CD4-positive, alpha-beta T cell treated with Interleukin-6 at 100 ng/mL for 8 hours (primary cell): Measurements from ENCODE around the gene KRTAP23-1.

ENCODE experiments used
- DNase-seq: peaks from one replicate; pipeline ENCODE4 v3.0.0-alpha.2; 2020; ENCODE audit warnings: mixed read lengths, low spot score

The KRTAP23-1 gene

DNA sequence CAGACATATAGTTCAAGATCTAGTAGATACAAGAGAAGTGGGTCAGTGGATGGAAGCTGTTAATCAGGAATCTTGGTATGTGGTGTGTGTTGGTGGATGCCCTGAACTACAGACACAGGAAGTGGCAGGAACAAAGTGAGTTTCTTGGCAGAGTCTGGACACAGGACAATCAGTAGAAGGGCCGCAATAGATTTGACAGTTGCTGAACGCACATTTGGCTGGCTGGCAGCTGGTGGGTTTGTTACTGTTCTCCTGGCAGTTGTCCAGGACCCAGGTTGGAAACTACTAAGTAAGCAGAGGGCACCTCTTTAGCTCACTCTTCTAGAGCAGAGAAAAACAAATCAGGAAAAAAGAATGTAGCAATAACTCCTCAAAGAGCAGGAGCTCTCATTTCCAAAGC, 41.5 kb downstream of the KRTAP23-1 start:
- DNase-seq, result no peak

DNA sequence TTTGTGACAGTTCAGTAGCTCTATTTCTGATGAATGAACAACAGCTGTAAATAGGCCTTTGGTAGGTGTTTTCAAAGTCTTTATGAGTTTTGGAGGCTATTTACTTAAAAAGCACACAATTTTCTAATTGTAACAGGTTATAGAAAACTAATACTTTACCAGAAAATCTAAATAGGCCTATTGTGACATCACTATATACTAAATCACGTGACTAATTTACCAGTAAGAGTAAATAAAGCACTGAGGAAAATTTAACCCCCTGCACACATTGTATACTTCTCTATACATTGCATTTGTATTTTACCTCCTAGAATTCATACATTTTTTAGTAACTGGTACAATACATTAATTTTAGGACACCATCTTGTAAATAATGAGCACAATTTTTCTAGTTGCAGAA, 43.3 kb downstream of the KRTAP23-1 start:
- no peak for DNase-seq
